Measurements from ENCODE around the gene IL2RA. TPM values are rescaled to one million over a fixed set of nuclear protein-coding genes. Genes with fewer than 3 reads are reported as not detected.

The IL2RA gene
- total and polyA plus RNA-seq, 2 donors (not counting 1 experiment from before 2014, with no cell fraction given): 7.2 to 56.7 TPM

- Histone ChIP-seq H3K4me2 (replicated peaks; ENCODE audit: low read depth, low read length, poor library complexity, severe bottlenecking) (no peak overlapping the region), H2AFZ (ENCODE audit: insufficient read depth, low read depth, low read length, poor library complexity, severe bottlenecking) (no peak overlapping the region), H3K9me3 (ENCODE audit: control extremely low read depth in 1 of 3, control insufficient read depth in 2 of 3, insufficient read depth in 1 of 3, low read length in 2 of 3) (no peaks in the 10 kb centered on the region), H3K36me3 (replicated peaks in 1 of 2; ENCODE audit: control extremely low read depth in 1 of 2, control insufficient read depth in 1 of 2, extremely low read depth in 1 of 2, insufficient read depth in 2 of 2, low read length in 1 of 2) (no peaks in the 10 kb centered on the region), H3K9ac (ENCODE audit: low read length) (no peak overlapping the region), H4K20me1 (ENCODE audit: control insufficient read depth, insufficient read depth, low read length, poor library complexity, severe bottlenecking) (no peaks in the 10 kb centered on the region), H3K27me3 (replicated peaks in 1 of 4; ENCODE audit: control extremely low read depth in 1 of 4, control insufficient read depth in 3 of 4, insufficient read depth in 4 of 4, low read length in 3 of 4) (no peaks in the 10 kb centered on the region), H3K27ac (ENCODE audit: low read length in 2 of 2) (peak overlapping the region in 1 of 2 donors; percentile 69), H3K79me2 (ENCODE audit: control insufficient read depth, insufficient read depth, low read length) (peaks cover 2% of the 10 kb centered on the region), H3K4me3 (ENCODE audit: control extremely low read depth in 1 of 5, extremely low read depth in 1 of 5, insufficient read depth in 1 of 5, low read depth in 2 of 5, low read length in 4 of 5) (no peak overlapping the region), H3K4me1 (ENCODE audit: control insufficient read depth in 2 of 2, insufficient read depth in 2 of 2, low read length in 2 of 2) (peaks cover 63 to 71% of the 10 kb centered on the region in 2 donors)
- 91% methylated on average over 10 of the region's 14 CpGs for WGBS (ENCODE audit: insufficient coverage)
- Mint-ChIP-seq H3K27me3 (no peaks in the 10 kb centered on the region), H3K27ac (peak overlapping the region; percentile 94), H3K4me1 (peaks cover 85% of the 10 kb centered on the region), H3K9me3 (ENCODE audit: insufficient read depth) (no peaks in the 10 kb centered on the region), H3K4me3 (peak overlapping the region; percentile 82)
- TF ChIP-seq CTCF (IDR thresholded peaks at IDR 0.05): no peak
- no peak for TF ChIP-seq EZH2 (IDR thresholded peaks at IDR 0.05; ENCODE audit: borderline replicate concordance, insufficient read depth, low read depth, low read length, poor library complexity, severe bottlenecking)
- POLR2A ChIA-PET: interaction anchor here (0.6 to 1.0 kb wide), 2 partner anchors 39 to 95 kb away, joined by 3 to 4 read pairs; no protein-coding TSS in a partner anchor
- CTCF ChIA-PET: interaction anchor here (0.6 to 12.5 kb wide), 6 partner anchors 10 to 218 kb away, joined by 3 to 186 read pairs (median 4); no protein-coding TSS in a partner anchor
- intact Hi-C loops (cut with micrococcal nuclease): no loop called here
- ATAC-seq (ENCODE audit: low read depth) (no peak), DNase-seq (peak; percentile 10)
Measured at GRCh38 chr10:6046773-6047611, 15.2 kb downstream of the IL2RA start.
